Amniotic stem cell (primary cell): ENCODE measurements around the gene DLG2.
A peak's percentile ranks its signal among the peaks of the same experiment; 100 is the strongest.

Source experiments
- DNase-seq: peaks from one replicate; lab custom pipeline; 2025; lab: John Stamatoyannopoulos, UW

Gene DLG2

GRCh38 chr11:83836883-83837654, 1790.1 kb downstream of the DLG2 start:
- peak; percentile 24 for DNase-seq

- no peak for DNase-seq
Observed at GRCh38 chr11:83836065-83836464, 1791.1 kb downstream of the DLG2 start.

- DNase-seq = no peak
Observed at GRCh38 chr11:83835423-83835822, 1791.7 kb downstream of the DLG2 start.

GRCh38 chr11:83831929-83832328, 1795.2 kb downstream of the DLG2 start:
- DNase-seq = no peak

GRCh38 chr11:83827940-83828554, 1799.1 kb downstream of the DLG2 start:
- DNase-seq = peak; percentile 12

- DNase-seq = peak; percentile 60
Observed at GRCh38 chr11:83827520-83827919, 1799.6 kb downstream of the DLG2 start.

- no peak for DNase-seq
Observed at GRCh38 chr11:83826078-83826477, 1801.1 kb downstream of the DLG2 start.

- no peak for DNase-seq
Observed at GRCh38 chr11:83823461-83824025, 1803.6 kb downstream of the DLG2 start.

GRCh38 chr11:83819931-83820549, 1807.1 kb downstream of the DLG2 start:
- peak; percentile 32 for DNase-seq

DNA sequence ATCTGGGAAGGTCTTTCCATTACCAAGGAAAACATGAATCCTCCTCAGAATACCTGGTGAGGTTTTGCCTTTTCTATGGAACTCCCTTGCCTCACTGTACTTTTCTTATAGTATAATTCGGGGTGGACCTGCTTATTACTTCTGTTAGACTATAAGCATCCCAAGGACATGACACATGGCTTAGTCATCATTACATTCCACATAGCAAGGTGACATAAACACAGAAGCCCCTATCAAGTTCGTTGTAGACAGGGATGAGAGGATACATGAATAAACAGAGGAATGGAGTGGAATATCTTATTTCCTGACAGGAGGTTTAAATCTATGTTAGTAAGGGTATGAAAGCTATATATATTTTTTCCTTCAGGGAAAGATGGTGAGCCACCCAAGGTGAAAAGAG, 1808.8 kb downstream of the DLG2 start:
- DNase-seq = no peak

DNA sequence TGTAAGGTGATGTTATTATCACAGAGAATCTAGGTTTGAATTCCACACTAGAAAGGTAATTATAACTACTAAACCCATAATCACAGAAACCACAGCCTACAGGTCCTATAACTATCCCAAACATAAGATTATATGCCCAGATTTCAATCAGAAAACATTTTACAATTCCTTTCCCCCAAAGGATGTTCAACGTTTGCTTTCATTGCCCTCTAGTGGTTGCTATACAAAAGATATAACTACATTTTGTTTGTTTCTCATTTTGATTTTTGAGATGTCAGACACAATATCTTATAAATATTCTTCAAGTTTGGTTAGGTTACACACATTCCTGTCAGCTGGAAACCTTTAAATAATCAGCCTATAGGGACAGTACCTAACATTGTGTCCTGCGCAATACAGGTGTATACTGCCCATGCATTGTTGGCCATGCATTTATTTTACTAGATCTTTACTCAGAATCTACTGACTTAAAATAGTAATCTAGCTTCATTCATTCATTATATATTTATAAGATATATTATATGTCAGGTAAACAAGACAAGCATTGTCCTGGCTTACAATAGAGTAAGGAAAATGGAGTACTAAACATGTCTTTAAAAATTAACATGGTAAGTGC, 1810.5 kb downstream of the DLG2 start:
- DNase-seq = peak; percentile 23

GRCh38 chr11:83815736-83816135, 1811.4 kb downstream of the DLG2 start:
- DNase-seq = no peak

- DNase-seq = no peak
Observed at GRCh38 chr11:83813296-83813695, 1813.8 kb downstream of the DLG2 start.

- DNase-seq = no peak
Observed at GRCh38 chr11:83809274-83809673, 1817.9 kb downstream of the DLG2 start.

DNA sequence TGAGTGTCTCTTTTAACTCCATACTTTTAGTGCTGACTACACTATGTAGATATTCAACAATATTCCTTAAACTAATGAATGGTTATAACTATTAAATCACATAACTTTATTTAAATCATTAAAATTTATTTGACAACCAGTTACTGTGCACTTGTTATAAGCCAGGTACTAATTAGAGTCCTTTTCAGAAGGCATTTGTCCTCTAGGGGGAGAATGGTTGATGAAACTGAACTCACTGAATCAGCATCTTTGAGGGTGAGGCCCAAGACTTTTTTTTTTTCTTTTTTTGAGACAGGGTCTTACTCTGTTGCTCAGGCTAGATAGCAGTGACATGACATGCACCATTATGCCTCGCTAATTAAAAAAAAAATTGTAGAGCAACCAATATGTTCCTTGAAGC, 1825.3 kb downstream of the DLG2 start:
- no peak for DNase-seq

- no peak for DNase-seq
Observed at GRCh38 chr11:83793310-83793709, 1833.8 kb downstream of the DLG2 start.

DNA sequence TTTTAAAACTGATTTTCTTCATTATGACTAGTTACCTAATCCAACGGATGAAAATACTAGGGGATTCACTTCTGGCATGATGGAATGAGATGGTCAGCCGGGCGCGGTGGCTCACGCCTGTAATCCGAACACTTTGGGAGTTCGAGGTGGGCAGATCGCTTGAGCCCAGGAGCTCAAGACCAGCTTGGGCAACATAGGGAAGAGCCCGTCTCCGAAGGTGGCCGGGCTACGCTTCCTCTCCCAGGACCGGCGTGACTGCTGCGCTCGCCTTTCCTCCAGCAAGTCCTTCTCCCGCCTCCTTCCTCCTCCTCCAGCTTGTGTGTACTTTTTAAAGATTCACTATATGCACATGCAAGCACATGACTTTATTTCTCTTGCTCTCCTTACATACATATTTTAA, 1835.6 kb downstream of the DLG2 start:
- DNase-seq = no peak

DNA sequence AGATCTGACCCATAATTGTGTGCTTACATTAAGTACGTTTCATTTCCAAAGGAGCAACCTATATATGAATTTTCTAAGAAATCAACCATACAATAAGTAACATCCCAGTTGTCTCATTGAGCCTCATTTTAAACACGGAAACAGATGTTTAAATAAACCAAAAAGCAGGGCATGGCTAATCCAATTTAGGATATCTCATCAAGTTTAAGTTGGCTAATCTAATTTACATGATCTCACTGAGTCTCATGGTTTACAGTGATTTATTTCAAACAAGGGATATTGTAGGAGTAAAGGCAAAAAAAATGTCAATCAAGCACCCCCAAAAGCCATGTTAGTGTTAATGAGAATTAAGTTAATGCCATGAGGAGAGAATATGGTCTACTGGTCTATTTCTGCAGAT, 1841.2 kb downstream of the DLG2 start:
- DNase-seq = no peak

DNA sequence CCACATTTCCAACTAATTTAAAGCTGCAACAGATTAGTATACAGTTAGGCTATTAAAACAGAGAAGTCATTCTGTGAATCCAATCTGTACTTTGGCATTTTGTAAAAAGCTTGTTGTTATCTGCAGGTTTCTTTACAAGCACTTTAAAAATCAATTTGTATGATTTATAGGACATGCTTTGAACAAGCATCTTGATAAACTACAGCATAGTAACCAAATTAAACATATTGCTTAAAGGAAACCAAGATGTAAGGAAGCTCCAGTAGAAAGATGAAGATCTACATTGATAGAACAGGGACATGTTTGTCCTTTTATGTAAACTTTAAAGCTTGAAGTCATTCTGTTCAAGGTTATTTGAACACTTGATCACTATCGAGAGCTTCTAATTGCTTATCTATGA, 1842.7 kb downstream of the DLG2 start:
- DNase-seq = no peak

GRCh38 chr11:83782329-83782728, 1844.8 kb downstream of the DLG2 start:
- DNase-seq = no peak

DNA sequence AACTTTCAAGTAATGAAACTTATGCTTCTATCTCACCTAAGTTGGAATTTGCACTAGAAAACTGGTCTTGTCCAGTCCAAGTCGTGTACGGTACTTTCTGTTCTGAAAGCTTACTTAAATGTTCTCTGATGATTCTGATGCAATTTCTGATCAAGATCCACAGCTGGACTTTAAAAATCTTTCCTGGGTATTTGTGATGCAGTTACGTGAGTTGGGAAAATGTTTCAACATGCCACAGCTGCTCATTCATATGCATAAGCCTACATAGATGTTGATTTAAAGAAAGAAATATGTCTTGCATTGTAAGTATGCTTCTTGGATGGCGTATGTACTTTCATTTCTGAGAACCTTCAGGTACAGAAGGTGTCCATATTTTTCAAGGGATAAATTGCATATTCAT, 1847.3 kb downstream of the DLG2 start:
- DNase-seq = no peak

- DNase-seq = no peak
Observed at GRCh38 chr11:83778596-83778995, 1848.5 kb downstream of the DLG2 start.
